SIG-M5 treated with dmso at 0.1 percent for 504 hours (cell line): ENCODE data around the gene EVX2.

Source experiments
- DNase-seq: peaks from one replicate; lab custom pipeline; 2025; ENCODE audit not compliant: unreplicated experiment; lab: John Stamatoyannopoulos, UW

EVX2 gene

GRCh38 chr2:176067589-176068418, 16.0 kb downstream of the EVX2 start:
- DNase-seq, result no peak

DNA sequence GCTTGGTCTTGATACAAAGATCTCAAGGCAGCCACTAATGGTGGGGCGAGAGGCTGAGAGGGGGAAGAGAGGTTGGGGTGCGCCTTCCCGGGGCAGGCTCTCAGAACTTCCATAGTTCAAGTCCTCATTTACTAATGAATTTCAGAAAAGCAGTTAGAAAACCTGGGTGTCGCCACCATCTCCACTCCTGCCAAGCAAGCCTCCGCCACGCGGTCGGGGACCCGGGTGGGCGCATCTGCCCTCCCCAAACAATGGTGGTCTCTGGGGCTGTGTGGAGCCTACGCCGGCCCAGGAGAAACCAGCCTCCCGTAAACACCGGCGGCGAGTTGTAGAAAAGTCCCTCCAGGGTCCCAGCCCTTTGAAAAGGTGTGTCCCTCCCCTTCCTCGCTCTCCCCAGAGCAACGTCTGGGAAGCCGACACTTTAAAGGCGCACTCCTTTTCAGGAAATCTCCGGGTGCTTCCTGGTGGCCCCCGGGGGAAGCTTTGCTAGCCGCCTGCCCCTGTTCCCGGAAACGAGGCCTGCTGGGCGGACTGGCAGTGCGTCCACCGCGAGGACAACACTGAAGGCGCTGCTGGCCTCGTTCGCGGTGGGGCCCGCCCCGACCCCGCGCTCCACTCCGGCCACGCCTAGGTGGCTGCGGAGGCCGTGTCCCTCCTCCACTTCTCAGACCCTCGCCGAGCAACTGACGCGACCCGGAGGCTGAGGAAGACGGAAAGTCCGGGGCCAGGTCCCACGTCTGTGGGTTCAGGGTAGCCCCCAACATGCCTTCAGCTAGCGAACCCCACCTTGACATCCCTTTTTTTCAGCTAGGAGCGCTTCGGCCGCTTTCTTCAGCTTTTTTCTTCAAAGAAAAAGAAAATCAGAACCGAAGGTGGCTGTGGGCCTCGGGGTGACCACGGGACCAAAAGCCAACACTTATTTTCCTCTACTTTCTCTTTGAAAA, 16.8 kb downstream of the EVX2 start:
- DNase-seq, result no peak

GRCh38 chr2:176063958-176064357, 19.8 kb downstream of the EVX2 start:
- DNase-seq, result no peak

DNA sequence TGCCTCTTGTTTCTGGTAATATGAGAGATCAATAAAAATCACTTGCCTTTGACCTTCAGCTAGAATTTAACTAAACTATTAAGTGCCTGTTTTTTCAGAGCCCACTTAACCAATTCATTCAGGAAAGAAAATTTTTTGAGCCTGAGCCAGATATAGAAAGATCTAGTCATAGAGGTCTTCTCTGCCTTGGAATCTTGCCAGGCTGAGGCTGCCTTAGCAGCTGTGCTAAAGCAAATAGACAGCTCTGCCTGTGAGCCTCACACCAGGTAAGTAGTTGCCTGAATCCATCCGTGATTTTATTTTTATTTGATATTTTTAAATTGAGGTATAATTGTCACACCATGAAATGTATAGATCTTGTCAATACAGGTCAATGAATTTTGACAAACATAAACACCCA, 27.4 kb downstream of the EVX2 start:
- DNase-seq, result no peak

DNA sequence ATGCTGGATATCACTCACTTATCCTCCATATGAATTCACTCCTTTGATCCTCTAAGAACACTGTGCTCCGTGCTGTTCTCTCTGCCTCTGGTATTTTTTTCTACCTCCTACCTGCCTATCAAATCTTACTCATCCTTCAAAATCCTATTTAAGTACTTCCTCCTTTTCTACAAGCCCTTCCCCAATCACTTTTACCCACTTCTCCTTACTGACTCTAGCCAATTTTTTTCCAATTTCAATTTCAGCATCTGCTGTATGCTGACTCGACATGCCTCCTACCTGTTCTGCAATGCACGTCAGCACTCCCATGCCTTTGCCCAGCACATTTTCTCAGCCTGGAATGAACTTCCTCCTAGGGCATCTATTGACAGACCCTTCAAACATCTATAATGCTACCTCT, 44.4 kb downstream of the EVX2 start:
- peak; percentile 82 for DNase-seq

GRCh38 chr2:176038694-176039093, 45.1 kb downstream of the EVX2 start:
- no peak for DNase-seq

- no peak for DNase-seq
These were observed 48.6 kb downstream of the EVX2 start for GRCh38 chr2:176035013-176035691.

DNA sequence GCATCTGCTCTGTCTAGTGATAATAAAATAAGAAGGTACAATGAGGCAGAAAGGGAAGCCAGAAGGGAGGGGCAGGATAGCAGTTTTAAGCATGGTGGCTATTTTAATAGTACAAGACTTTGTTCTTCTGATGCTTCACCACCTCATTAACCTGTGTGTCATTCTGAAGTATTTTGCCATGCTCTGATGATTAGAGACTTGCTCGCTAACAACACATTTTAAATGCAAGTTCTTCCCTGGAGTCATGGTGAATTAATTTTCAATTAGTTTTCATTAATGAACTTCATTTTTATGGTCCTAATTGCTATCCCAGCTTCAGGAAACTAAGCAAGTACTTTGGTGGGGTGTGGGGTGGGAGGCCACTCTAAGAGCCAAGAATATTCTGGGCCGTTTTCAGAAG, 56.0 kb downstream of the EVX2 start:
- no peak for DNase-seq
